ENCODE data around the gene IFNE.

The IFNE gene

GRCh38 chr9:21505425-21506179, 23.5 kb upstream of the IFNE start:
- H3K4me3 ChIP-seq: no peak overlapping the region
- DNase-seq (ENCODE audit: low read depth, low spot score): no peak
- TF ChIP-seq POLR2AphosphoS5 (IDR thresholded peaks at IDR 0.05; ENCODE audit: borderline replicate concordance, low read depth, low read length) (no peak), FOXP2 (optimal IDR thresholded peaks at IDR 0.05; ENCODE audit: control extremely low read depth, extremely low read length, insufficient read depth) (no peak), EZH2 (IDR thresholded peaks at IDR 0.05) (no peak)
- no peak overlapping the region for H3K27ac ChIP-seq
- no peaks in the 10 kb centered on the region for H3K9me3 ChIP-seq (ENCODE audit: low read depth, low read length)
- no peak overlapping the region for H3K9ac ChIP-seq (ENCODE audit: insufficient read length)
- no peaks in the 10 kb centered on the region for H3K36me3 ChIP-seq (ENCODE audit: insufficient read depth, low read length)

- Histone ChIP-seq H3K9me3 (ENCODE audit: low read depth, low read length) (no peaks in the 10 kb centered on the region), H3K36me3 (ENCODE audit: insufficient read depth, low read length) (no peaks in the 10 kb centered on the region), H3K9ac (ENCODE audit: insufficient read length) (no peak overlapping the region), H3K4me3 (no peak overlapping the region), H3K27ac (no peak overlapping the region)
- DNase-seq (ENCODE audit: low read depth, low spot score): no peak
- no peak for TF ChIP-seq POLR2AphosphoS5 (IDR thresholded peaks at IDR 0.05; ENCODE audit: borderline replicate concordance, low read depth, low read length)
Measured at GRCh38 chr9:21504894-21505293, 22.8 kb upstream of the IFNE start.

- H3K9ac ChIP-seq (ENCODE audit: insufficient read length): no peak overlapping the region
- no peaks in the 10 kb centered on the region for H3K36me3 ChIP-seq (ENCODE audit: insufficient read depth, low read length)
- no peak for DNase-seq (ENCODE audit: low read depth, low spot score)
- H3K9me3 ChIP-seq (ENCODE audit: low read depth, low read length): no peaks in the 10 kb centered on the region
- no peak for TF ChIP-seq POLR2AphosphoS5 (IDR thresholded peaks at IDR 0.05; ENCODE audit: borderline replicate concordance, low read depth, low read length)
- no peak for TF ChIP-seq FOXP2 (optimal IDR thresholded peaks at IDR 0.05; ENCODE audit: control extremely low read depth, extremely low read length, insufficient read depth)
- TF ChIP-seq EZH2 (IDR thresholded peaks at IDR 0.05): no peak
- no peak overlapping the region for H3K4me3 ChIP-seq
- H3K27ac ChIP-seq: no peak overlapping the region
Measured at GRCh38 chr9:21504113-21504512, 22.0 kb upstream of the IFNE start.

- Histone ChIP-seq H3K27ac (no peak overlapping the region), H3K9me3 (ENCODE audit: low read depth, low read length) (no peaks in the 10 kb centered on the region), H3K36me3 (ENCODE audit: insufficient read depth, low read length) (no peaks in the 10 kb centered on the region), H3K4me3 (no peak overlapping the region), H3K9ac (ENCODE audit: insufficient read length) (no peak overlapping the region)
- TF ChIP-seq FOXP2 (optimal IDR thresholded peaks at IDR 0.05; ENCODE audit: control extremely low read depth, extremely low read length, insufficient read depth) (no peak), POLR2AphosphoS5 (IDR thresholded peaks at IDR 0.05; ENCODE audit: borderline replicate concordance, low read depth, low read length) (no peak), EZH2 (IDR thresholded peaks at IDR 0.05) (no peak)
- no peak for DNase-seq (ENCODE audit: low read depth, low spot score)
Measured at GRCh38 chr9:21502586-21502985, 20.5 kb upstream of the IFNE start.

- no peak overlapping the region for H3K27ac ChIP-seq
- no peak for TF ChIP-seq FOXP2 (optimal IDR thresholded peaks at IDR 0.05; ENCODE audit: control extremely low read depth, extremely low read length, insufficient read depth)
- no peak for TF ChIP-seq EZH2 (IDR thresholded peaks at IDR 0.05)
- TF ChIP-seq POLR2AphosphoS5 (IDR thresholded peaks at IDR 0.05; ENCODE audit: borderline replicate concordance, low read depth, low read length): no peak
Measured at GRCh38 chr9:21499912-21500311, 17.8 kb upstream of the IFNE start.

GRCh38 chr9:21491756-21492155, 9.6 kb upstream of the IFNE start:
- no peak for TF ChIP-seq EZH2 (IDR thresholded peaks at IDR 0.05)
- TF ChIP-seq POLR2AphosphoS5 (IDR thresholded peaks at IDR 0.05; ENCODE audit: borderline replicate concordance, low read depth, low read length): no peak
- TF ChIP-seq FOXP2 (optimal IDR thresholded peaks at IDR 0.05; ENCODE audit: control extremely low read depth, extremely low read length, insufficient read depth): no peak
- H3K36me3 ChIP-seq (ENCODE audit: insufficient read depth, low read length): no peaks in the 10 kb centered on the region
- H3K4me3 ChIP-seq: no peak overlapping the region
- no peak for DNase-seq (ENCODE audit: low read depth, low spot score)
- no peak overlapping the region for H3K27ac ChIP-seq
- no peaks in the 10 kb centered on the region for H3K9me3 ChIP-seq (ENCODE audit: low read depth, low read length)
- H3K9ac ChIP-seq (ENCODE audit: insufficient read length): no peak overlapping the region

More at GRCh38 chr9:21499912-21500311, 17.8 kb upstream of the IFNE start:
- H3K9ac ChIP-seq (ENCODE audit: insufficient read length): no peak overlapping the region
- DNase-seq (ENCODE audit: low read depth, low spot score): no peak
- H3K9me3 ChIP-seq (ENCODE audit: low read depth, low read length): no peaks in the 10 kb centered on the region
- H3K4me3 ChIP-seq: no peak overlapping the region
- H3K36me3 ChIP-seq (ENCODE audit: insufficient read depth, low read length): no peaks in the 10 kb centered on the region

GRCh38 chr9:21481470-21482056, 550 bp downstream of the IFNE start:
- Histone ChIP-seq H3K36me3 (ENCODE audit: insufficient read depth, low read length) (no peaks in the 10 kb centered on the region), H3K9ac (ENCODE audit: insufficient read length) (no peak overlapping the region), H3K27ac (no peak overlapping the region), H3K9me3 (ENCODE audit: low read depth, low read length) (no peaks in the 10 kb centered on the region), H3K4me3 (no peak overlapping the region)
- DNase-seq (ENCODE audit: low read depth, low spot score): no peak
- no peak for TF ChIP-seq EZH2 (IDR thresholded peaks at IDR 0.05)
- no peak for TF ChIP-seq FOXP2 (optimal IDR thresholded peaks at IDR 0.05; ENCODE audit: control extremely low read depth, extremely low read length, insufficient read depth)
- TF ChIP-seq POLR2AphosphoS5 (IDR thresholded peaks at IDR 0.05; ENCODE audit: borderline replicate concordance, low read depth, low read length): no peak

- H3K36me3 ChIP-seq (ENCODE audit: insufficient read depth, low read length): no peaks in the 10 kb centered on the region
- no peak overlapping the region for H3K9ac ChIP-seq (ENCODE audit: insufficient read length)
- no peak overlapping the region for H3K27ac ChIP-seq
- TF ChIP-seq FOXP2 (optimal IDR thresholded peaks at IDR 0.05; ENCODE audit: control extremely low read depth, extremely low read length, insufficient read depth) (no peak), POLR2AphosphoS5 (IDR thresholded peaks at IDR 0.05; ENCODE audit: borderline replicate concordance, low read depth, low read length) (no peak)
- H3K9me3 ChIP-seq (ENCODE audit: low read depth, low read length): no peaks in the 10 kb centered on the region
- no peak for DNase-seq (ENCODE audit: low read depth, low spot score)
- no peak overlapping the region for H3K4me3 ChIP-seq
Measured at GRCh38 chr9:21479152-21479702, 2.9 kb downstream of the IFNE start.

Data from SK-N-MC (cell line).